IMR-90 (cell line): ENCODE results near the gene CTIF.

Experiments
- BHLHE40 ChIP-seq: fragments of 150-350 bp; IDR thresholded peaks from 2 replicates; pipeline ENCODE4 v1.6.1; 2016; ENCODE audit warnings: mild to moderate bottlenecking, low read depth, low read length
- MAFK ChIP-seq: IDR thresholded peaks from 2 replicates; pipeline ENCODE4 v1.6.1; 2012; ENCODE audit warnings: low read depth, low read length, improper control_type of control experiment
- MAZ ChIP-seq: IDR thresholded peaks from 2 replicates; pipeline ENCODE4 v1.6.1; 2012; ENCODE audit warnings: low read depth, mild to moderate bottlenecking, low read length, improper control_type of control experiment, moderate library complexity, borderline replicate concordance
- POLR2A ChIP-seq: IDR thresholded peaks from 2 replicates; pipeline ENCODE4 v1.6.1; 2012; ENCODE audit warnings: mild to moderate bottlenecking, low read depth, low read length
- RAD21 ChIP-seq: IDR thresholded peaks from 2 replicates; pipeline ENCODE4 v1.6.1; 2012; ENCODE audit warnings: low read length, improper control_type of control experiment
- RCOR1 ChIP-seq: IDR thresholded peaks from 2 replicates; pipeline ENCODE4 v1.6.1; 2012; ENCODE audit warnings: mild to moderate bottlenecking, low read length, improper control_type of control experiment; ENCODE audit not compliant: insufficient replicate concordance
- SMC3 ChIP-seq: fragments of 150-350 bp; IDR thresholded peaks from 2 replicates; pipeline ENCODE4 v1.6.1; 2016; ENCODE audit warnings: low read depth, mild to moderate bottlenecking, antibody characterized with exemption, low read length, moderate library complexity
- TF ChIP-seq, protein P1 (sequence below): conservative IDR thresholded peaks from 2 replicates; pipeline ENCODE4 v1.5.1; 2012; ENCODE audit warnings: mild to moderate bottlenecking, low read depth, low read length, improper control_type of control experiment
- TF ChIP-seq, protein P2 (sequence below): fragments of 150-350 bp; IDR thresholded peaks from 2 replicates; pipeline ENCODE4 v1.6.1; 2017; ENCODE audit warnings: mild to moderate bottlenecking, antibody characterized with exemption, low read length, low read depth

DNA sequence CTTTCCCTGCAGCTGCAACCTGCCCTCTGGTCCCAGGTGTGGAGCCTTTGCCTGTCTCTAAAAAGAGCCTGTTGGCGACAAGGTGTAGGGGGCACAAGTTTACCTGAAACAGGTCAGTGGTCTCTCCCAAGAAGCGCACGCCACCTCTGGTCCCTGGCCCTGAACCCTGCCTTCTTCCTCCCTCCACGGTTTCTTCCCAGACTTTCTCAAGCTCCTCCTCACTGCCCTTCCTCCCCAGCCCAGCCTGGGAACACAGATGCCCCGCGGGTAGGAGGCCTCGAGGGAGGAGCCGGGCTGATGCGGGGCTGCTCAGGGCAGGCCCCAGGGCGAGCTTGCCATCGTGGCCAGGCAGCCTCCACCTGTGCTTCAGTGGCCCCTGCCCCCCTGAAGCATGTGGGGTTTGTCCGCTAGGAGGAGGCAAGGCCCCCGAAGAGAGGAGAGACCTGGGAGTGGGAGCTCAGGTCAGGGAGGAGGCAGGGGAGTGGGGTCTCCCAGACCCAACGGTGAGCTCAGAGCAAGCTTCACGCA lies 322.4 kb downstream of the CTIF start:
- TF ChIP-seq RCOR1 (no peak), BHLHE40 (no peak), SMC3 (no peak), POLR2A (no peak), MAFK (no peak), RAD21 (no peak), MAZ (no peak)
- TF ChIP-seq, protein P1, sequence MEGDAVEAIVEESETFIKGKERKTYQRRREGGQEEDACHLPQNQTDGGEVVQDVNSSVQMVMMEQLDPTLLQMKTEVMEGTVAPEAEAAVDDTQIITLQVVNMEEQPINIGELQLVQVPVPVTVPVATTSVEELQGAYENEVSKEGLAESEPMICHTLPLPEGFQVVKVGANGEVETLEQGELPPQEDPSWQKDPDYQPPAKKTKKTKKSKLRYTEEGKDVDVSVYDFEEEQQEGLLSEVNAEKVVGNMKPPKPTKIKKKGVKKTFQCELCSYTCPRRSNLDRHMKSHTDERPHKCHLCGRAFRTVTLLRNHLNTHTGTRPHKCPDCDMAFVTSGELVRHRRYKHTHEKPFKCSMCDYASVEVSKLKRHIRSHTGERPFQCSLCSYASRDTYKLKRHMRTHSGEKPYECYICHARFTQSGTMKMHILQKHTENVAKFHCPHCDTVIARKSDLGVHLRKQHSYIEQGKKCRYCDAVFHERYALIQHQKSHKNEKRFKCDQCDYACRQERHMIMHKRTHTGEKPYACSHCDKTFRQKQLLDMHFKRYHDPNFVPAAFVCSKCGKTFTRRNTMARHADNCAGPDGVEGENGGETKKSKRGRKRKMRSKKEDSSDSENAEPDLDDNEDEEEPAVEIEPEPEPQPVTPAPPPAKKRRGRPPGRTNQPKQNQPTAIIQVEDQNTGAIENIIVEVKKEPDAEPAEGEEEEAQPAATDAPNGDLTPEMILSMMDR: no peak
- TF ChIP-seq, protein P2, sequence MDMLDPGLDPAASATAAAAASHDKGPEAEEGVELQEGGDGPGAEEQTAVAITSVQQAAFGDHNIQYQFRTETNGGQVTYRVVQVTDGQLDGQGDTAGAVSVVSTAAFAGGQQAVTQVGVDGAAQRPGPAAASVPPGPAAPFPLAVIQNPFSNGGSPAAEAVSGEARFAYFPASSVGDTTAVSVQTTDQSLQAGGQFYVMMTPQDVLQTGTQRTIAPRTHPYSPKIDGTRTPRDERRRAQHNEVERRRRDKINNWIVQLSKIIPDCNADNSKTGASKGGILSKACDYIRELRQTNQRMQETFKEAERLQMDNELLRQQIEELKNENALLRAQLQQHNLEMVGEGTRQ: no peak
